Stimulated activated CD8-positive, alpha-beta memory T cell treated with anti-CD3 and anti-CD28 coated beads, Interleukin-15, amount 100 ng/mL, for 1 hour (primary cell): ENCODE data around the gene RNF144B.
"Not testable (repeated sequence)": the region's sequence is repeated elsewhere in the genome, so short reads cannot be mapped to it uniquely, and the experiment has no call there.

ENCODE experiments used
- DNase-seq: peaks from one replicate; pipeline ENCODE4 v3.0.0-alpha.2; 2020; ENCODE audit warnings: low read depth

Gene RNF144B

DNA sequence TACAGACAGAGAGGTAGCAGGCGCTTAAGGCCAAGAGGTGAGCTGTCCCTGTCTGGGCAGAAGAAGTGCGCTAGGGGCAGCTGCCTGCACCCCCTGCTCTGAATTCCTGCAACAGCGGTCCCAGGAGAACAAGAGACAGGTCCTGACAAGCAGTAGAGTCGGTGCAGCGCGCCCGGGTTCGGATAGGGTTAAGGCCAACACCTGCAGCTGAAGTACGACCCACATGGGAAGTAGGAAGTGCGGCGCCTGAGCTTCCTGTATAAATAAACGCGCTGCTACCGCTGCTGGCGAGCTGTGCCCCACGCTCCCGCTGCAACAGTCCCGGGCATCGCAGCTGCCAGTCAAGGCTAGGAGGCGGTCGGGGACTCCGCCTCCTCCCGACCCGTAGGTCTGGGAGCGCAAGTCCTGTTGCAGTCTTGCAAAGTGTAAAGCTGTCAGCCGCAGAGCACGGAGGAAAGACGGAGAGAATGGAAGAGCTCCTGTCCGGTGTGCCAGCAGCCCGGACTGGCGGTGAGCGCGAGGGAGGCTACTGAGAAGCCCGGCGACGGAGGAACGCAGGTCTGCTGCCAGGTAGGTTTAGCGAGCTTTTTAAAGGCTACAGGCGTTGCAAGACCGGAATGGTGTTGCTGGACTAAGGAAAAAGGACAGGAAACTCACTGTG is at the start of gene RNF144B:
RNF144B (plus strand) TSS at position 290 of the 661 bp plus-strand sequence. CDS start 12,185 bp downstream, outside the sequence.
- DNase-seq: peak; percentile 24

DNA sequence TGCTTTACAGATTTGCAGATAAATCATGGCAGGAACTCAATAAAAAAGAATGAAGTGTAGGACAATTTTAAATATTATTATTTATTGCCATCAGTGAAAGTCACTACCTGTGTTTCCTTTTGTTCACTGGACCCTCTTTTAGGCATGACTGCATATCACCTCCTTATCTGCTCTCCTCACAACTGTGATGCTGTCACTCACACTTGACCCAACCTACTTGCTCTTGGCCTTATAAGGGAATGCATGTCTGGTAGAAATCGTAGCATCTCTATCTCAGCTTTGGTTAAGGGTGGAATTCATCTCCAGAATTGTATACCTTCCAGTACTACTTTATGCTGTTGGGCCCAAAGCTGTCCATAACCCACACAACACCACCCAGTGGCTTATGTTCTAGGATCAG is 47.6 kb upstream of the RNF144B start:
- no peak for DNase-seq

DNA sequence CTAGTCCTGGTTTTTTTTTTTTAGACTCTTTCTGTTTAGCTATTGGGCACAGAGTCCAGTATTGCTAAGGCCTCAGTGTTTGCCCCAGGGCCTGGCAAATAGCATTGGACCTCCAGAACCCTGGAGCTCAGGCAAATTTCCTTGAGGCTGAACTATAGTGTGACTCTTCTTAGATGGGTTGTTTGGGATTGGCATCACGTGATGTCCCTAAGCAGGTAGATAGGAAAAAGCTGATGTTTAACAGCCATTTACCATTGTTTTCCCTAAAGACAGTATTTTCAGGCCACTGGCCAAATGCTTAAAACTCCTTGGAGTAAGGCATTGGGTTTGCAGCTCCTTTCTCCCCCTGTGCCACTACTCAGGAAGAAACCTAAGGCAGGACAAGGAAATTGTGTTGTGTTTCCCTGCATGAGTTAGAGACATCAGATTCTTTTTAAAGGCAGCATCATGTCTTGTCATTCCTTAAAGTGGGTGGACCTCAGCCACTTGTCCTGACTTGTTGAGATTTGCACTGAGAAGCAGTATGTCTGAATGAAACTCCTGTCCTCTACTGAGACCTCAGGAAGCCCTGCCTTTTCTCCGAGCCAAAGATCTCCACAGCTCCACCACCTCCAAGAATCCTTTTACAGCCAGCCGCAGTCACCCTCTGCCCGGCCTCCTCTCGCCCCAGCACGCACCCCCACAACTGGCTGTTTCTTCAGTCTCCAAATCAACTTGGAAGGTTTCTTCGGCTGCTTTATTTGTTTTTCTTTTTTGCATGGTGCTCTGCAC is 46.2 kb upstream of the RNF144B start:
- no peak for DNase-seq

DNA sequence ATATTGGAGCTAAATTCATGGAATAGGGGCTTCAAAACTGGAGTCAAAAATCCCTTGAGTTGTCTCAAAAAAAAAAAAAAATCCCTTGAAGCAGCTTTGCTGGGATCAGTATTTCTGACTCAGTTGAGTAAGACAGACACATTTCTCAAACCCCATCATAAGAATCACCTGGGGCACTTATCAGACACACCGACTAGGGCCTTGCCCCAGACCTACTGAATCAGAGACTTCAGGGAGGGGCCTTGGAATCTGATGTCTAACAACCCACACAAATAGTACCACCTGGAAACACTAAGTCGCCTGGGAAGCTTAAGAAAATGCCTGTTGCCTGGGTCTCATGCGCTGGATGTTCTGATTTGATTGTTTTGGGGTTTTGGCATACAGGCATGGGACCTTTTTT is 44.9 kb upstream of the RNF144B start:
- no peak for DNase-seq

DNA sequence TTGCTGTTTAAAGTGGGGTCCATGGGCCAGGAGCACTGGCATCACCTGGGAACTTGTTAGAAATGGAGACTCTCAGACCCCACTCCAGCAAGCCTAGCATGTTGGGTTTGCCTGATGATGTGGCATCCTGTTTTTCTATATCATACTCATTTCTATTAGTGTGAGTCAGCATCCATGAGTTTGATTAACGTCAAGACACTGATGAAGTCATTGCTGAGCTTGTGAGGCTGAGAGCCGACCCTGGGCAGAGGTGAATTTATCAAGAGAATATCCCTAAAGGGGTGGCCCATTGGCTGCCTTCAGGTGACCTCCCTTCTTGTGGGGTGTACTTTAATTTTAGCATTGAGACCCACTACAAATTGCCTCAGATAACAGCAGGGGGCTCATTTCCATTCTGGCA is 43.4 kb upstream of the RNF144B start:
- DNase-seq: no peak

DNA sequence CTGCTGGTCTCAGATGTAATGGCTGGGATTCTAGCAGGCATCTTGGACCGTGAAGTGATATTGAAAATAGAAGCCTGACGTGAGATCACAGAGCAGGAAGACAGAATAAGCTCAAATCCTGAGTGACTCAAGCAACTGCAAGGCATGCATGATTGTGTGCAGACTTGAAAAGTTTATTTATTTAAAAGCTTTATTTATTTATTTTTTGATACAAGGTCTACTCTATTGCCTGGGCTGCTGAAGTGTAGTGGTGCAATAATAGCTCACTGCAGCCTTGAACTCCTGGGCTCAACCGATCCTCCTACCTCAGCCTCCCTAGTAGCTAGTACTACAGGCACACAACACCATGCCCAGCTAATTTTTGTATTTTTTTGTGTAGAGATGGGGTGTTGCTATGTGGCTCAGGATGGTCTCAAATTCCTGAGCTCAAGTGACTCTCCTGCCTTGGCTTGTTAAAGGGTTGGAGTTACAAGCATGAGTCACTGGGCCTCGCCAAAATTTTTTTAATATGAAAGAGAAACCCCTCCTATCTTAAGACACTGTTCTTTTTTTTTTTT is 40.1 kb upstream of the RNF144B start:
- DNase-seq: no peak

DNA sequence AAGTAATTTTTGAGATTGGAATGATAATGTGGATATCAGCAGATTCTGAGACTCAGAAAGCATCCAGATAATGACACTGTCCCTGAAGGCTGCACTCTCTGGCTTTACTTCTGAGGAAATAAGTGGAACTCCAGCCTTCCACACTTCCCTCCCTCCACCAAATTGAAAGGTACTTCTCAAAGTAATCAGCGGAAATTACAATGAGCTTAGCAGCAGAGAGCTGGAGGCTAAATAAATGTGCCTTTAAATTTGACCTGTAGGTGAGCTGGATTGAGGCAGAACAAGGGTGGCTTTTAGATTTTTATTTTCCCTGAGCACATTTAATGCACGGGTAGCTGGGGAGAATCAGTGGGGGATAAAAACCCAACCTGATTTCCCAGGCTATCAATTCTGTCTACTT is 39.3 kb upstream of the RNF144B start:
- DNase-seq: no peak

DNA sequence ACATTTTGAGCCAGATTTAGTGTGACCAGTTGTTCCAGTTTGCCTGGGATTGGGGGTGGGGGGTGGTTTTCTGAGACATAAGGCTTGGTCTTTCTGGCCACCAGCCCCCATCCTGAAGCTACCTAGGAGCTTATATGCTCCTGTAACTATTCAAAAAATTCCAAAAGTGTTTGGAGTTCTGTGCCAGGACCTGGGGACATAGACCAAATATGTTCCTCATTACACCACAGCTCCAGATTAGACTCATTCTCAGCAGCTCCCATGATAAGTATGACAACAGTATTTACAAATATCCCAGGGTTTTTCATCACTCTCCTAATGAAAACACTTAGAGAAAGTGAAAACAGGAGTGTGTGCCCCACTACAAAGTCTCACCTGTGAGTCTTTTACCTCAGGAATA is 37.8 kb upstream of the RNF144B start:
- no peak for DNase-seq

DNA sequence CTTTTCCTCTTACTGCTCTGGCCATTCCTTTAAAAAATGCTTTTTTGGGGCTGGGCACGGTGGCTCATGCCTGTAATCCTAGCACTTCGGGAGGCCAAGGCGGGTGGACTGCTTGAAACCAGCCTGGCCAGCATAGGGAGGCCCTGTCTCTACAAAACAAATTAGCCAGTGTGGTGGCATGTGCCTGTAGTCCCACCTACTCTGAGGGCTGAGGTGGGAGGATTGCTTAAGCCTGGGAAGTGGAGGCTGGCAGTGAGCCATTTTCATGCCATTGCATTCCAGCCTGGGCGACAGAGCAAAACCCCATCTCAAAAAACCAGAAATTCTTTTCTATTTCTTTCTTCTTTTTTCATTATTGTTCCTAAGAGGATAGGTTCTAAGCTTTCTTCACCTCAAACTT is 36.9 kb upstream of the RNF144B start:
- DNase-seq: no peak

DNA sequence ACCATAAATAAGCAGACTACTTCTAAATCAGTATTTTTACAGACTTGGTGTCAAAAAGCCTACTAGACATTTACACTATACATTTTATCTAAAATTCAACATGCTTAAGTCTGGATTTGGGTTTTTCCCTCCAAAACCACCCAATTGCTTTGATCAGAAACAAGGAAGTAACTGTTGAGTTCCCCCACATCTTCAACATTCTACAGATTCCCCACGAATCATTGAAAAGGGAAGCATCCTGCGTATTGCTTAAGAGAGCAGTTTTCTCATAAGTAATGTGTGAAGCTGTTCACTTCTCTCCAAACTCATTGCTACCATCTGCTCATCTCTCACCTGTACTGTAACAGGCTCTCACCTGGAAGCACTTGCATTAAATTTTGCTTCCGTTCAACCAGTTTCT is 36.4 kb upstream of the RNF144B start:
- no peak for DNase-seq

DNA sequence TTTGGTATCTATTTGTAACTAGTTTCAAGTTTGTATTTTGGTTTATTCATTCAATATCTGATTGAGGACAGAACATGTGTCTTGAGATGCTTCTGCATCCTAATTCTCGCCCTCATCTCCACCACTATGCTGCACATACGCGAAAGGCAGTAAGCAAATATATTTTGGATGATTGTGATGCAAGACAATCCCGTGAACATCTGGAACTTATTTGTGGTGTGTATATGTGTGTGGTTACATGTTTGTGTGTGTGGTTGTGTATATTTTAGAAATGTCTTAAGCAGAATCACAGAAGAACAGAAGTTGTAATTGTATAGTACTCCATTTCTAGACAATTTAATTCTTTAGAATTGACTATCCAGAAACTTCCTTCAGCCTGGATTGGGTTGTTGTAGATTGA is 35.1 kb upstream of the RNF144B start:
- no peak for DNase-seq

DNA sequence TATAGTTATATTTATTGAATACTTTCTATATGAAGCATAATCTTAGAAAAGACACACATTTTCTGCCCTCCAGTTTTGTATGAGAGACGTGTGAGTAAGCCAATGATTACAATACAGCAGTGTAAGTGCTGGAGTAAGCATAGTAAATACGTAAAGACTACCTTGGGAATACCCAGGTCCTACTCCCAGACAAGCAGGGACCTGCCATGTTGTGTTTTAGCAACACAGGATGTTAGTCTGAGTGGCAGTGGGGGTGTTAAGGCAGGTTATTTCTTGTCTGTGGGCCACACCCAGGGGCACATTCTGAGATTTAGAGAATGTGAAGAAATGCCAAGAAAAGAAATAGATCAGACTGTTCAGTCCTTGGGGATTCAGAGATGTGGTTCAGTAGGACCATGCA is 34.3 kb upstream of the RNF144B start:
- DNase-seq: no peak

DNA sequence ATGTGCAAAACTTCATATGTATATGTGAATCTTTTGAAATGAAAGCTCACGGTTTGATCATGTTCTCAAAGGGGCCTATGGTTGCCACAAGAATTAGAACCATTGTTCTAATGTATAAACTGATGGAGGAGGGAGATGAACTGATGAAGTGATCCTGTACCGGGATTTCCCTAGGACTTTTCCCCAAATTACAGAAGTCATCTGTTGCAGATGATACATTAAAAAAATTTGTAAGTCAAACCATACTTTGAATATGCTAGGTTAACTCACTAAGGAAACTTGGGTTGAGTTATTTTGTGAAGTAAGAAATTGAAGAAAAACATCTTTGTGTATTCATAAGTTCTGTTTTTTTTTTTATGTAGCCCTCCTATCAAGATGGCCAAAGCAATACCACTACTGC is 33.9 kb upstream of the RNF144B start:
- DNase-seq: no peak

DNA sequence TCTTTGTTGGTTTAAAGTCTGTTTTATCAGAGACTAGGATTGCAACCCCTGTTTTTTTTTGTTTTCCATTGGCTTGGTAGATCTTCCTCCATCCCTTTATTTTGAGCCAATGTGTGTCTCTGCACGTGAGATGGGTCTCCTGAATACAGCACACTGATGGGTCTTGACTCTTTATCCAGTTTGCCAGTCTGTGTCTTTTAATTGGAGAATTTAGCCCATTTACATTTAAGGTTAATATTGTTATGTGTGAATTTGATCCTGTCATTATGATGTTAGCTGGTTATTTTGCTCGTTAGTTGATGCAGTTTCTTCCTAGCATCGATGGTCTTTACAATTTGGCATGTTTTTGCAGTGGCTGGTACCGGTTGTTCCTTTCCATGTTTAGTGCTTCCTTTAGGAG is 29.6 kb upstream of the RNF144B start:
- DNase-seq: not testable (repeated sequence)

DNA sequence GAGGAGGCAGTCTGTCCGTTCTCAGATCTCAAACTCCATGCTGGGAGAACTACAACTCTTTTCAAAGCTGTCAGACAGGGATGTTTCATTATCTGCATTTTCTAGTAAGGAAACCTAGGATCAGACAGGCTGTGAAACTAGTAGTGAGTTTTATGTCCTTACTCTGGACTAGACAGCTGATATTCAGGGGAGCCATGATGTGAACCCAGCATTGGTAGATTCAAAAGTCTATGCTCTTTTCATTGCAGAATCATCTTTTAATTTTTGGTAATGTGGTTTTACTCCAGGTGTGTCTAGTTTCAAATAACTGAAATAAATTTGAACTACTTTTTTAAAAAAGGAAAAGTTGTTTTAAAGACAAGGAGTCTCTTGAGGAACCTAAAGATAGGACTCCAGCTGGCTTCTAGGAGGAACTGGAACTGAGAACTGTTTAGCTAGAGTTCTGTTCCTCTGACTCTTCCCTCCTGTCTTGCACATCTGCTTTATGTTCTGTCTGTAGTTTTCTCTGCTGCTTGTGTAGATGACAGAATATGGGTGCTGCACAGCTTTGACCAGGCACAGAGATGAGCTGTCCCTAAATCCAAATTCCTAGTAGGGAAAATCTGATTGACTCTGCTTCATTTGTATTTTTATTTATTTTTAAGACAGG is 27.8 kb upstream of the RNF144B start:
- DNase-seq: no peak

DNA sequence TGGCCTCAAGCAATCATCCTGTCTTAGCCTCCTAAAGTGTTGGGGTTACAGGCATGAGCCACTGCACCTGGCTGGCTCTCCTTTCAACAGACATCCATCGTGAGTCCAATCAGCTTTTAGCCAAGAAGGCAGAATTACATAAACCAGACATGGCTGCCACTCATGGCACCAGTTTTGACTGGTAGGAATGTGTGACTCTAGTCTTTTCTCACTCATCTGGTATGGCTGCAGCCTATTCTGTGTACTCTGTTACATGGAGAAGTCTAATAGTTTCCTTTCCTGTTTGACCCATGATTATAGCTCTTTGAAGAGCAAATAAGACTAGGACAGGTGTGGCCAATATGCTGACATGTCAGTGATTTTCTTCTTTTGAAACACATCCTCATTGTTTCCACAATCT is 27.0 kb upstream of the RNF144B start:
- no peak for DNase-seq

DNA sequence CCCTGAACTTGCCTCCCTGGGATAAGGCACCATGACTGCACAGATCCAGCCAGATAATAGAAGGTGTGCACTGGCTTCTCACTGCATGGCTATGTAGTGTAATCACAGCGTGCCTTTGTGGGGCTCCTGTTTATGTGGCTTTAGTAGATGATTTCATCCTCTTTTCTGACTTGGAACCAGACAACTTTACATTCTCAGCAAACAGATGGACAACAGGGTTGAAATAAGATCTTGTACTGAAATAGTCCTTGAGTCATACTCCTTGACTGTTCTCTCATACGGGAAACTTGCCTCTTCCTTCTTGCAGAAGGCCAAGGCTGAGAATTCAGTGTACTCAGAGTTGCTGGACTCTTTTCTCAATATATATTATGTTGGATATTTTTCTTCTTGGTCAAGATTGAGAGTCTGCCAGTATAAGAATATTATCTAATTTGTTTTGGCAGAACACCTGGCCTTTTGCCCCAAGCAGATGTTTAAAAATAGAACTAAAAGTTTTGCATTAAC is 25.0 kb upstream of the RNF144B start:
- DNase-seq: no peak

DNA sequence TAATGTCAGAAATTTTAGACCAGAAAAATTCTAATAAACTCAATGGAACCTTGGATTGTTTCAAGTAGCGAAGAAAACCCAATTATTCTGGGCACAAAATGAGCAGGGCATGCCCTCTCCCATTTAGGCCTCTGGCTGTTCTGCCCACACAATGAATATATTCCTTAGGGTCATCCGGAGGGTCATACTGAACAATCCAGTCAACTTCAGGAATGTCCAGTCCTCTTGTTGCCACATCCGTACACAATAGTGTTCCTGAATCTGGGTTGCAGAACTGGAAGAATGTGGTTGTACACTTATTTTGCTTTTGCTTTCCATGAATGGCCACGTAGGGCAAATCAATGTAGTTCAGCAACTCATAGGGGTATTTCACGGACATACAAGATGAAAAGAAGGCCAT is 23.4 kb upstream of the RNF144B start:
- no peak for DNase-seq

DNA sequence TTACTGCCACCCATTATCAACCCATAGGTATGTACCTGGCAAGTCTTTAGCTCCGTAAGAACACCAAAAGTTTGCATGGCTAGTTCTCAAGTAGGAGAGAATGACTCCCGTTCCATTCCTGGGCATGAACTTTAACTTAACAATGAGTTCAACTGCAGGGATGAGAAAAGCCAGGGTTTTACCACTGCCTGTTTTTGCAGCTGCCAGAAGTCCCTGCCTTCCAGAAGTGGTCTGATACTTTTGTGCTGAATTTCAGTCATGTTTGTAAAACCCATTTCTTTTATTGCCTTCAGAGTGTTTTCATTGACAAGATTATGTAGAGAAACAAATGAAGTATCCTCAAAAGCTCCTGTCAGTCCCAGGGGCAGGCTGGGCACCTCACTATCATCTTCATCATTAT is 22.6 kb upstream of the RNF144B start:
- DNase-seq: not testable (repeated sequence)

DNA sequence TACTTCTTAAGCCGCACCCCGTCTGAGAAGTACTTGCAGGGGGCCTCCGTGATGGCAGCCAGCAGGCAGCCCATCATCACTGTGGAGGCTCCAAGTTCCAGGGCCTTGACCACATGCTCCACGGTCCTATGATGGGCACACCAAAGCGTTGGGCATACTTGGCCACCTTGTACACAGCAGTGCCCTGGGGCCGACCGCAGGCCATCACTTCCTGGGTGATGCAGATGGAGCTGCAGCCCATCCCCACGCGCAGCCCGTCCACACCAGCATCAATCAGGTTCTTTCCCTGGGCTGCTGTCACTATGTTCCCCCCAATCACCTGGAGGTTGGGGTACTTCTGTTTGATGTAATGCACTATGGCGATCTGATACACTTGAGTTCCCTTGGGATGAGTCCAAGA is 19.8 kb upstream of the RNF144B start:
- DNase-seq: no peak

DNA sequence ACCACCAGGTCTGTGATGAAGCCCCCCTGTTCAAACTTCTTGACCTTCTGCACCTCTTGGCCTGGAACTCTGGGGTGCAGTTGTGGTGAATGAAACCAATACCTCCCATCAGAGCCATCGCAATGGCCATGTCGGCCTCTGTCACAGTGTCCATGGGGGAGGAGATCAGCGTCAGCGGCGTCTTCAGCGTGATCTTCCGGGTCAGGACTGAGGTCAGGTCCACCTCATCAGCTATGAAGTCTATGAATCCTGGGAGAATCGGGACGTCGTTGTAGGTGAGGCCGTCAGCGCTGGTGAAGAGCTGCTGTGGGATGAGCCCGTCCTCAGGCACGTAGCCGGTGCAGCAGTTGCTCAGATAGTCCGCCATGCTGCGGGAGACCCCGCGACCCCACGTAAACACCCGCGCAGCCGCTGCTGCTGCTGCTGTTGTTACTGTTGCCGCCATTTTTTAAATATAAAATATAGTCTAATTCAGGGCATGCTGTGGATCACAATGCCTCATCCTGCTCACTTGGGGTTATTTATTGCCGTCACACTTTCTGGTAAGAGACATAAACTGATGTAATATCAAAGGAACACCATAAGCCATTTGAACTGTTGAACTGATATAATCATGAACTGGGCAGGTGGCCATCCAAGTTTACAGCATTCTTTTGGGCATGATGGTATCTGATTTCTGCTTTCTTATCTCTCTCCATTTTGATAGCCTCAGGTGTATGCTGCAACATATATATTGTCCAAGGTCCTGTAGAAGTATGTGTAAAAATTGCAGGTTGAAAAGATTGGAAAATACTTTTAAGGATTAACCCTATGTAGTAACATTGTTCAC is 18.7 kb upstream of the RNF144B start:
- no peak for DNase-seq

DNA sequence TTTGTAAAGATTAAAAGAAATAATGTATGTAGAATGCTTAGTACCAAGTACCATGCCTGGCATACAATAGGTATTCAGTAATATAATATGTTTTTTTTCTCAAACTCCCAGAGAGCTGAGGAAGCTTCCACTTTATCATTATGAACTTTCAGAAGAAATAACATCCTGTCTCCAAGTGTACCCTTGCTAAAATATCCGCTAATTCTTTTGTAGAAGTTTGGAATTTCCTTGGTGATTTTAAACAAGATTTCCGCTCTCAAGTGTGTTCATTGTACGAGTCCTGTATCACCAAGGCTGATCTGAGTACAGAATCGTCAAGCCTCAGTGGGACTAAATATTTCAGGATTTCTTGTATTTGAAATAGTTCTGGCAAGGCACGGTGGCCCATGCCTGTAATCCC is 16.1 kb upstream of the RNF144B start:
- no peak for DNase-seq
